Tibial nerve (tissue), 4 donors: ENCODE measurements around the gene HDX. TPM values are rescaled to one million over a fixed set of nuclear protein-coding genes. Genes with fewer than 3 reads are reported as not detected.
"Not testable (repeated sequence)": the region's sequence is repeated elsewhere in the genome, so short reads cannot be mapped to it uniquely, and the experiment has no call there.

Experiments used
- DNase-seq, 2 donors: peaks; one replicate each; pipeline ENCODE4 v3.0.0-alpha.2; 2019; ENCODE audit warnings: low spot score in 2 of 2
- H3K27ac ChIP-seq, 4 donors: fragments of 200-600 bp; sonication (generic) in 3 of 4; one replicate each; pipeline ENCODE4 v1.5.1; 2017 to 2019; ENCODE audit warnings: mild to moderate bottlenecking in 1 of 4
- H3K27me3 ChIP-seq, 2 donors: fragments of 200-600 bp; sonication (generic) in 1 of 2; one replicate each; pipeline versions ENCODE4 v1.5.1 to v1.6.0; 2017 to 2019
- H3K36me3 ChIP-seq, 3 donors: fragments of 200-600 bp; sonication (generic); one replicate each; pipeline ENCODE4 v1.5.1; 2018 to 2019
- H3K4me1 ChIP-seq, 4 donors: fragments of 200-600 bp; sonication (generic) in 3 of 4; one replicate each; pipeline ENCODE4 v1.5.1; 2017 to 2019
- H3K4me3 ChIP-seq, 4 donors: fragments of 200-600 bp; sonication (generic) in 3 of 4; one replicate each; pipeline ENCODE4 v1.5.1; 2017 to 2019; ENCODE audit warnings: mild to moderate bottlenecking in 1 of 4, moderate library complexity in 1 of 4
- H3K9me3 ChIP-seq, 4 donors: fragments of 200-600 bp; sonication (generic) in 3 of 4; one replicate each; pipeline ENCODE4 v1.5.1; 2017 to 2019
- EP300 ChIP-seq, 2 donors: sonication (generic); formaldehyde crosslinking; IDR thresholded peaks; one replicate each; pipeline ENCODE4 v1.6.1; 2017; ENCODE audit warnings: antibody characterized with exemption in 2 of 2, mild to moderate bottlenecking in 1 of 2
- POLR2A ChIP-seq, 2 donors: fragments of 450-650 bp; IDR thresholded peaks; one replicate each; pipeline ENCODE4 v1.6.1; 2017; ENCODE audit warnings: antibody characterized with exemption in 2 of 2, mild to moderate bottlenecking in 2 of 2, moderate library complexity in 2 of 2
- WGBS, 2 donors: methylation state at CpG; one replicate each; pipeline ENCODE4 v1.1.5; 2018; 5-methylcytosine and 5-hydroxymethylcytosine counted together
- small RNA-seq: library from RNA; depleted of rRNA; stranded (forward); fragments of <200 nt; gene quantifications from one replicate; pipeline ENCODE3, GENCODE V24; 2016
- total RNA-seq, 4 donors: library from RNA; depleted of rRNA; stranded (reverse); fragments of >200 nt; gene quantifications; one replicate each; pipeline ENCODE4 v1.1.0, GENCODE V29; 2016
- TF ChIP-seq, protein P1 (sequence below), 5 experiments: fragments of 200-600 bp in 3 of 5; fragments of 450-650 bp in 2 of 5; sonication (generic) in 3 of 5; IDR thresholded peaks; one replicate each; pipeline ENCODE4 v1.5.1; 2016 to 2019; ENCODE audit warnings: antibody characterized with exemption in 5 of 5, mild to moderate bottlenecking in 3 of 5, moderate library complexity in 2 of 5

Gene HDX
- total RNA-seq, 4 donors from 2014 or later = 3.7 to 10.2 (median 8.1) TPM

- Histone ChIP-seq H3K36me3 (no peaks in the 10 kb centered on the region), H3K9me3 (no peaks in the 10 kb centered on the region), H3K4me3 (no peak overlapping the region), H3K27ac (no peak overlapping the region), H3K27me3 (no peaks in the 10 kb centered on the region), H3K4me1 (no peaks in the 10 kb centered on the region)
- 72 to 84% methylated on average over 3 of the region's 3 CpGs for WGBS, 2 donors
- DNase-seq = no peak
- TF ChIP-seq, protein P1, sequence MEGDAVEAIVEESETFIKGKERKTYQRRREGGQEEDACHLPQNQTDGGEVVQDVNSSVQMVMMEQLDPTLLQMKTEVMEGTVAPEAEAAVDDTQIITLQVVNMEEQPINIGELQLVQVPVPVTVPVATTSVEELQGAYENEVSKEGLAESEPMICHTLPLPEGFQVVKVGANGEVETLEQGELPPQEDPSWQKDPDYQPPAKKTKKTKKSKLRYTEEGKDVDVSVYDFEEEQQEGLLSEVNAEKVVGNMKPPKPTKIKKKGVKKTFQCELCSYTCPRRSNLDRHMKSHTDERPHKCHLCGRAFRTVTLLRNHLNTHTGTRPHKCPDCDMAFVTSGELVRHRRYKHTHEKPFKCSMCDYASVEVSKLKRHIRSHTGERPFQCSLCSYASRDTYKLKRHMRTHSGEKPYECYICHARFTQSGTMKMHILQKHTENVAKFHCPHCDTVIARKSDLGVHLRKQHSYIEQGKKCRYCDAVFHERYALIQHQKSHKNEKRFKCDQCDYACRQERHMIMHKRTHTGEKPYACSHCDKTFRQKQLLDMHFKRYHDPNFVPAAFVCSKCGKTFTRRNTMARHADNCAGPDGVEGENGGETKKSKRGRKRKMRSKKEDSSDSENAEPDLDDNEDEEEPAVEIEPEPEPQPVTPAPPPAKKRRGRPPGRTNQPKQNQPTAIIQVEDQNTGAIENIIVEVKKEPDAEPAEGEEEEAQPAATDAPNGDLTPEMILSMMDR (IDR thresholded peaks at IDR 0.05) = no peak
- TF ChIP-seq POLR2A (IDR thresholded peaks at IDR 0.05) (no peak), EP300 (IDR thresholded peaks at IDR 0.05) (no peak)
Measured at GRCh38 chrX:84320023-84320422, 182.2 kb downstream of the HDX start.

DNA sequence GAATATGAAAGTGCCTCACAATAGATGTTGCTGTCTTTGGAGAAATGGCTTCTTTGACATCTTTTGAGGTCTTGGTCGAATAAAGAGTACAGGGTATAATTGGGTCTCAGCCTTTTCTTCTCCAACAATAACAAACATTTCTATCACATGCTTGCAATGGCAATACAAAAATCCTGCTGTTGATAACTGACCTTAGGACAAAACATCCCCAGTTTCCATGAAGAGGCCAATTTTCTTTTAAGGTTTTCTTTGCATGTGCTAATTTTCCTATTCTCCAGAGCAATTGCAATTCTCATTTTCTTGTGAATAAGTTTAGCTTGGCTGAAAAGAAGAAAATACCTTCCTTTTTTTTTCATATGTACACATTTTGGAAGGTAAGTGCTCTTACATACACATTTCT is 183.6 kb downstream of the HDX start:
- no peaks in the 10 kb centered on the region for H3K27me3 ChIP-seq
- WGBS, 2 donors = 10 to 50% methylated on average over 1 of the region's 1 CpG
- H3K36me3 ChIP-seq = no peaks in the 10 kb centered on the region
- H3K9me3 ChIP-seq = no peaks in the 10 kb centered on the region
- H3K27ac ChIP-seq = no peak overlapping the region
- no peak overlapping the region for H3K4me3 ChIP-seq
- DNase-seq = no peak
- no peaks in the 10 kb centered on the region for H3K4me1 ChIP-seq
- TF ChIP-seq, protein P1 (IDR thresholded peaks at IDR 0.05) = no peak
- TF ChIP-seq POLR2A (IDR thresholded peaks at IDR 0.05) (no peak), EP300 (IDR thresholded peaks at IDR 0.05) (no peak)

- not testable (repeated sequence) for H3K4me1 ChIP-seq, H3K36me3 ChIP-seq, DNase-seq, H3K27ac ChIP-seq, H3K27me3 ChIP-seq, H3K4me3 ChIP-seq, H3K9me3 ChIP-seq
Measured at GRCh38 chrX:84315946-84316345, 186.3 kb downstream of the HDX start.

Small RNAs within 50 kb of the gene (small RNA-seq; reads per million reads assigned to genes)
- gene AL450471.1 = not detected
